Measurements from ENCODE around the gene HS2ST1.

- TF ChIP-seq CTCF (IDR thresholded peaks at IDR 0.05; ENCODE audit: low read length) (no peak), EZH2 (IDR thresholded peaks at IDR 0.05; ENCODE audit: borderline replicate concordance, low read length) (no peak)
Measured at GRCh38 chr1:87147851-87148250, 233.4 kb downstream of the HS2ST1 start.

Measured in OCI-LY1 (cell line).